ENCODE measurements around the gene CASKIN2.
"Not testable (repeated sequence)": the region's sequence is repeated elsewhere in the genome, so short reads cannot be mapped to it uniquely, and the experiment has no call there.

CASKIN2 gene

DNA sequence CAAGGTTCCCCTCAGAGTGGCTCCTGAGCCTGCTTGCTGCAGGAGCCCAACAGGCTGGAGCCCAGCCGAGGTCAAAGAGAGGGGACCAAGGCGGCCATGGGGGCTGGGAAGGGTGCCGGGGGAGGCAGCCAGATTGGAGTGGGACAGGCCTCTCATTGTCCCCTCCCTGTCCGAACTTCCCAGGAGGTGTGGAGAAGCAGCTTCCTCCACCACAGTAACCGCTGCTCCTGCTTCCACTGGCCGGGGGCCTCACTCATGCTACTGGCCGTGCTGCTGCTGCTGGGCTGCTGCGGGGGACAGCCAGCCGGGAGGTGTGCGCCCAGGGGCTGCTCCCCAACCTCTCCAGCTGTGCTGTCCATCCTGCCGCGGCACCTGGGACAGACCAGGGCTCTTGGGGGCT, 29.6 kb downstream of the CASKIN2 start:
- TF ChIP-seq POLR2AphosphoS5 (IDR thresholded peaks at IDR 0.05; ENCODE audit: low read depth, low read length): no peak
- FAIRE-seq: no peak
- DNase-seq (ENCODE audit: insufficient read length, low spot score): no peak

DNA sequence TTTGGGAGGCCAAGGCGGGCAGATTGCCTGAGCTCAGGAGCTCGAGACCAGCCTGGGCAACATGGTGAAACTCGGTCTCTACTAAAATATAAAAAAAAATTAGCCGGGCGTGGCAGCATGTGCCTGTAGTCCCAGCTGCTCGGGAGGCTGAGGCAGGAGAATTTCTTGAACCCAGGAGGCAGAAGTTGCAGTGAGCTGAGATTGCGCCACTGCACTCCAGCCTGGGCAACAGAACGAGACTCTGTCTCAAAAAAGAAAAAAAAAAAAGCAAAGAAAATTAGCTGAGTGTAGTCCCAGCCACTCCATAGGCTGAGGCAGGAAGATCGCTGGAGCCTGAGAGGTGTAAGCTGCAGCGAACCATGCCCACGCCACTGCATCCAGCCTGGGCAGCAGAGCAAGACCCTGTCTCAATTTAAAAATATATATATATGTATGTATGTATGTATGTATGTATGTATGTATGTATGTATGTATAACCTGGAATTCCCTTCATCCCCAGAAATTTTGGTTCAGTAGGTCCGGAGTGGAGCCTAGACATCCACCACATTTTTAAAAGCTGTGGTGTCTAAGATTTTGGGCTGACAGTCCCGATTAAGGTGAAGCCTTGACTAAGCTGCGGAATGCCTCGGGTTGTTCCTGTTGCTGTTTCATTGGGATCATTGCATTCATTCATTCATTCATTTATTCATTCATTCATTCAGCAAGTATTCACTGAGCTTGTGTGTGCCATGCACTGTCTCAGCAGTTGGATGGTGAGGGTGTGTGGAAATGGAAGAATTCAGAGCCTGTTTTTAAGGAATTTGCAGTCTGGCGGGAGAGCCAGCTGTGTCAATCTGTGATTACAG, 33.0 kb downstream of the CASKIN2 start:
- no peak for TF ChIP-seq TAF1 (IDR thresholded peaks at IDR 0.05; ENCODE audit: low read depth, low read length)
- TF ChIP-seq SPI1 (IDR thresholded peaks at IDR 0.05; ENCODE audit: low read depth, low read length): no peak
- no peak for TF ChIP-seq POLR2AphosphoS5 (IDR thresholded peaks at IDR 0.05; ENCODE audit: low read depth, low read length)
- TF ChIP-seq POLR2A (IDR thresholded peaks at IDR 0.05; ENCODE audit: low read depth, low read length): no peak
- no peak for TF ChIP-seq PAX5 (IDR thresholded peaks at IDR 0.05; ENCODE audit: insufficient read depth, low read length, severe bottlenecking)
- FAIRE-seq (no peak), DNase-seq (ENCODE audit: insufficient read length, low spot score) (no peak)

DNA sequence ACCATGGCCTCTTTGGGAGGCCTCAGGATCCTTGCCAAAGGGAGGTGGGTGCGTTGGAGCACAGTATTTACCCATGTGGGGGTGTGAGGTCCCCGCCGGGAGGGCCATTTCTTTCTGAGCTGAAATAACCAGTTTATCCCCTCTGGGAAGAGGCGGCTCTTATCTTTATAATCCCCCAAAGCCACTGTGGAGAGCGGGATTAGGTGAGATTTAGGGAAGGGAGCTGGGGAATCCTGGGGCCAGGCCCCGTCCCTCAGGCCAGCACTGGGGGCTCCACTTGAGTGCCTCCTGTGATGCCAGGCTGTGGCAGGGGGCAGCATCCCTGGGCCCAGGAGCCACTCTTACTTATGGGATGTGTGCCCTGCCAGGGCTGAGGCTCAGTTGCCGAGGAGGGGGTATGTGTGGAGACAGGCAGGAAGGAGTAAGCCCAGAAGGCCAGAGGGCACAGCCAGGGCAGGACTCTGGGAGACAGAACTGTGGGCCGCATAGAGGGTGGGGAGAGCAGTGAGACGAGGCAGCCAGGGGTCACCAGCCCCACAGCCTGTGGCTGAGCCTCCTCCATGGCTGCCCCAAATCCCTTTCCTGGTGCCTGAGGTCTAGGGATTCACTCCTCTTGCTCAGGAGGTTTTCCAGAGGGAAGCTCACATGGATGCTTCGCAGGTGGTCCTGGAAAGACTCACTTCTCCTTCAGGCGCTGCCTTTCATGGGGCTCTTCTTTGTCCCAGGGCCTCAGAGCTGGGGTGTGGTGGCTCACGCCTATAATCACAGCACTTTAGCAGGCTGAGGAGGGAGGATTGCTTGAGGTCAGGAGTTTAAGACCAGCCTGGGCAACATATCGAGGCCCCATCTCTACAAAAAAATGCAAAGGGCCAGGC, 33.9 kb downstream of the CASKIN2 start:
- FAIRE-seq: no peak
- no peak for DNase-seq (ENCODE audit: insufficient read length, low spot score)
- TF ChIP-seq POLR2A (IDR thresholded peaks at IDR 0.05; ENCODE audit: low read depth, low read length) (no peak), PAX5 (IDR thresholded peaks at IDR 0.05; ENCODE audit: insufficient read depth, low read length, severe bottlenecking) (no peak), SPI1 (IDR thresholded peaks at IDR 0.05; ENCODE audit: low read depth, low read length) (no peak), POLR2AphosphoS5 (IDR thresholded peaks at IDR 0.05; ENCODE audit: low read depth, low read length) (no peak), TAF1 (IDR thresholded peaks at IDR 0.05; ENCODE audit: low read depth, low read length) (no peak), POU2F2 (IDR thresholded peaks at IDR 0.05; ENCODE audit: low read depth, low read length) (no peak)

DNA sequence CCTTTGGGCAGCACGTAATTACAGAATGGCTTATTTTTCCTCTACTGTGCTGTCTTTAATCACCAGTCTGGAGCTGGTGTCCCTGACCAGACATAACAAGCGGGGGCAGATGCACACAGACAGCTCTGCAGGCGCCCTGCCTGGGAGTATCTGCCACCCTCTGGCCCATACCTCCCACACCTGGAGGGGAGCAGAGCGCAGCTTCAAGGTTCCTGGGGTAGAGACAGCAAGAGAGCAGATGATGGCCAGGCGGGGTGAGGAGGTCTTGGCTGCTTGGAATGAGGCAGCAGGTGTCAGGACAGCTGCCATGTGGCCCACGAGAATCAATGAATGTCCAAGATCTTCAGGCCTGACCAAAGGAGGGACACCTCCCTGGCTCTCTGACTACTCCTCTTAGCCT, 35.1 kb downstream of the CASKIN2 start:
- FAIRE-seq: no peak
- DNase-seq (ENCODE audit: insufficient read length, low spot score): no peak
- TF ChIP-seq PAX5 (IDR thresholded peaks at IDR 0.05; ENCODE audit: insufficient read depth, low read length, severe bottlenecking) (no peak), SPI1 (IDR thresholded peaks at IDR 0.05; ENCODE audit: low read depth, low read length) (no peak), POLR2A (IDR thresholded peaks at IDR 0.05; ENCODE audit: low read depth, low read length) (no peak), TAF1 (IDR thresholded peaks at IDR 0.05; ENCODE audit: low read depth, low read length) (no peak), POLR2AphosphoS5 (IDR thresholded peaks at IDR 0.05; ENCODE audit: low read depth, low read length) (no peak), POU2F2 (IDR thresholded peaks at IDR 0.05; ENCODE audit: low read depth, low read length) (no peak)

DNA sequence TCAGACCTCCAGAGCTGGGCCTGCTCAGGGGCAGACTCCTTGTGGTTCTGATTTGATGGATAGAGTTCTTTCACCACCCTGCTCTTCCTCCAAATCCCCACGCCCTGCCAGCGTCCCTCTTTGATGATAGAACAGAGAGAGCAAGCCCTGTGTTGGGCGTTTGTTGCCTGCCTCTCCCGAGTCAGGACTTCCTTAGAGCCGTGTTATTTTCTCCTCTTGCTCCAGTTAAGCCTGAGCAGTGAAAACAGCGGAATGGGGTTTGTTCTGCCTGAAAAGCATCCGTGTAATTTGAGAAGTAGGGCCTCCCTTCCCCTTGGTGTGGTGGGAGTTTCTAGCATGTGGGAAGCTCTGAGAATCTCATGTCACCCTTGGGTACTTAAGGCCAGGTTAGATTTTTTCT, 36.8 kb downstream of the CASKIN2 start:
- DNase-seq (ENCODE audit: insufficient read length, low spot score) (no peak), FAIRE-seq (no peak)
- TF ChIP-seq POU2F2 (IDR thresholded peaks at IDR 0.05; ENCODE audit: low read depth, low read length) (no peak), PAX5 (IDR thresholded peaks at IDR 0.05; ENCODE audit: insufficient read depth, low read length, severe bottlenecking) (no peak), TAF1 (IDR thresholded peaks at IDR 0.05; ENCODE audit: low read depth, low read length) (no peak), SPI1 (IDR thresholded peaks at IDR 0.05; ENCODE audit: low read depth, low read length) (no peak), POLR2A (IDR thresholded peaks at IDR 0.05; ENCODE audit: low read depth, low read length) (no peak), POLR2AphosphoS5 (IDR thresholded peaks at IDR 0.05; ENCODE audit: low read depth, low read length) (no peak)

DNA sequence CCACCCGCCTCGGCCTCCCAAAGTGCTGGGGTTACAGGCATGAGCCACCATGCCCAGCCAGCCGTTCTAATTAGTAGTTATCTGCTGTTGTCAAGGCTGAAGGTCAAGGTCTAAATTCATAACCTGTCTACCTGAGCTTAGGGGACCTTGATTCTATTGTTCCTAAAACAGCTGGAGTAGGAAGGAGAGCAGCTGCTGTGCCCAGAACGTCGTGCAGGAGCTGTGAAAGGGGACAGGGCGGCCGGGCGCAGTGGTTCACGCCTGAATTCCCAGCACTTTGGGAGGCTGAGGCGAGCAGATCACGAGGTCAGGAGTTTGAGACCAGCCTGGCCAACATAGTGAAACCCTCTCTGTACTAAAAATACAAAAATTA, 37.9 kb downstream of the CASKIN2 start:
- not testable (repeated sequence) for DNase-seq (ENCODE audit: insufficient read length, low spot score); FAIRE-seq

DNA sequence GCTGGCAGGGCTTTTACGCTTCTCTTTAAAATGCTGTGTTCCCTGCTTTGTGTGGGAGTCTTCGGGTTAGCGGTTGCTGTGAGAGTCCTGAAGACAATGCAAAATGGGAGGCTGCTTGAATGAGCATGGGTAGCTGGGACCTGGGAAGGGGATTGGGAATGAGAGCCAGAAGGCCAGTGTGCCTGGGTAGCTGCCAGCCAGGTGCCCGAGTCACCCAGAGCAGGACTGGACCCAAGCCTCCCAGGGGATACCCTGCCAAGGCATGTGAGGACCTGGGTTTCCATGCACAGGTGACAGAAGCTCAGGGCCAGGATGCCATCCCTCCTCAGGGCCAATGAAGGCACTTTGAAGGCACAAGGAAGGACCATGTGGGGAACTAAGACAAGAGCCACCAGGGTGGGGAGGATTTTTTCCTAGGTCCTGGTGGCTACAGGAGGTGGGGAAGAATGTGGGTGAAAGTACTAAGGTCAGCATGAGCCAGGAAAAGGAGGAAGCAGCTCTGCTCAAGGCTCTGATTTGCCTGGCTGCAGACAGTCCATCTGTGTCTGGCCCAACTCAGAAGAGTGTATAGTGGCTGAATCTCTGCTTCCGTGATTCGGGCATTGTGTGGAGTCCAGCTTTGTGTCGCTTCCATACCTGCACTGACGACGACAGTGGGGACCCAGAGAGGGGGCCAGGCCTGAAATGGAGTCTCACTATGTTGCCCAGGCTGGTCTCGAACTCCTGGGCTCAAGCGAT, 38.4 kb downstream of the CASKIN2 start:
- TF ChIP-seq POLR2AphosphoS5 (IDR thresholded peaks at IDR 0.05; ENCODE audit: low read depth, low read length): no peak
- TF ChIP-seq POU2F2 (IDR thresholded peaks at IDR 0.05; ENCODE audit: low read depth, low read length): no peak
- TF ChIP-seq POLR2A (IDR thresholded peaks at IDR 0.05; ENCODE audit: low read depth, low read length): no peak
- TF ChIP-seq SPI1 (IDR thresholded peaks at IDR 0.05; ENCODE audit: low read depth, low read length): no peak
- no peak for TF ChIP-seq TAF1 (IDR thresholded peaks at IDR 0.05; ENCODE audit: low read depth, low read length)
- TF ChIP-seq PAX5 (IDR thresholded peaks at IDR 0.05; ENCODE audit: insufficient read depth, low read length, severe bottlenecking): no peak
- DNase-seq (ENCODE audit: insufficient read length, low spot score): no peak
- no peak for FAIRE-seq

DNA sequence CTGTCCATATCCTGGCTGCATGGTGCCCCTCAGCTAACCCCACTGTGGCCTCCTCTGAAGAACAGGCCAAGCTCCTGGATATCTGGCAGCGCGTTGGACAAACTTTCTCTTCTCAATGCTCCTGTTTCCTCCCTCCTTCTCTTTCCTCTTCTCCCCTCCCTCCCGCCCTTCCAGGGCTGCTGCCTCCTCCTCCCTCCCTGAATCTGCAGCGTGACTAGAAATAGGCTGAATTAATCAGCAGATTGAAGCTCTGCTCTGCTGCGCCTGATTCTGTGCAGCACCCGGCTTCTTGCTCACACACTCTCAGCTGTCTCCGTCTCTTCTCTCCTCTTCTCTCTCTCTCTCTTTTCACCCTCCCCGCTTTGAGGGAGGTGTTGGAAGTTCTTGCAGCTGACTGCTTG, 39.1 kb downstream of the CASKIN2 start:
- DNase-seq (ENCODE audit: insufficient read length, low spot score): no peak
- TF ChIP-seq TAF1 (IDR thresholded peaks at IDR 0.05; ENCODE audit: low read depth, low read length): no peak
- no peak for TF ChIP-seq POU2F2 (IDR thresholded peaks at IDR 0.05; ENCODE audit: low read depth, low read length)
- FAIRE-seq: no peak

DNA sequence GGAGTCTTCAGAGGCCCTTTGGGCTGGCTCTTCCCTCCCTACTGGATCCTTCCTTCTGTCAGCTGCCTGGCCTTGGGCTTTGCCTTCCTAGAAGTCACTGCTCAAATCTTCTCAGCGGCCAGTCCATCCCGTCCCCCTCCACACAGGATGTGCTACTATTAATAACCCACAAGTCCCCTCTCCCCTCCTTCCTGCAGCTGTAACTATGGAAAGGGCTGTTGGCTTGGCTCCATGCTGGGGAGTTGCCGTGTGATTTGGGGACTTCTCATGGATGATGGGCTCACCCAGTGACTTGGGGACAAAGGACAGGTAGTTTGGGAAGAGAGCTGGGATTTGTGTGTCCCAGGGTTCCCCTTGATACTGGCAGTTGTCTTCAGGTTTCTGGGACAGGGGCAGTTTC, 39.5 kb downstream of the CASKIN2 start:
- TF ChIP-seq SPI1 (IDR thresholded peaks at IDR 0.05; ENCODE audit: low read depth, low read length) (no peak), PAX5 (IDR thresholded peaks at IDR 0.05; ENCODE audit: insufficient read depth, low read length, severe bottlenecking) (no peak), POU2F2 (IDR thresholded peaks at IDR 0.05; ENCODE audit: low read depth, low read length) (no peak), POLR2A (IDR thresholded peaks at IDR 0.05; ENCODE audit: low read depth, low read length) (no peak), TAF1 (IDR thresholded peaks at IDR 0.05; ENCODE audit: low read depth, low read length) (no peak), POLR2AphosphoS5 (IDR thresholded peaks at IDR 0.05; ENCODE audit: low read depth, low read length) (no peak)
- FAIRE-seq: no peak
- DNase-seq (ENCODE audit: insufficient read length, low spot score): no peak

All from GM12891 (cell line).